GM21367 (cell line): ENCODE data around the gene DMXL1.
A peak's percentile ranks its signal among the peaks of the same experiment; 100 is the strongest.

Experiments
- ATAC-seq: cut with Tn5 transposase; IDR thresholded peaks from one replicate; pipeline ENCODE4 v1.9.1; 2021; ENCODE audit not compliant: unreplicated experiment

DMXL1 gene

GRCh38 chr5:119268387-119269060 is 197.6 kb downstream of the DMXL1 start:
- ATAC-seq, result peak; percentile 87

- ATAC-seq, result peak; percentile 2
Observed at GRCh38 chr5:119269061-119269944, 198.4 kb downstream of the DMXL1 start.

DNA sequence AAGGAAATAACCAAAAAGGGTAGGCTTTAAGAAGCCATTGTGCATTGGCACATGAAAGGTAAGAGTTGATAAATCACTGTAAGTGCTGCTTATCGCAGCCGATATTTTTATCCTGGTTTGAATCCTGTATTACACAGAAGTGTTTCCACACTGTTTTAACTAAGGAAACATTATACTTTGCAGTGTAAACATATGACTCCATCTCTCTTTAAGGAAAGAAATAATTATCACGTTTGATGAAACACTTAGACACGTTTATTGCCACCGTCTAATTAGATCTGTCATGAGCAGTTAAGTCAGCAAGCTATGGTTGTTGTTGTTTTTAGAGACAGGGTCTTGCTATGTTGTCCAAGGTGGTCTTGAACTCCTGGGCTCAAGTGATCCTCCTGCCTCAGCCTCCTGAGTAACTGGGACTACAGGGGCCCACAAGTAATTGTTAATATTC is 199.3 kb downstream of the DMXL1 start:
- ATAC-seq, result no peak

GRCh38 chr5:119270960-119271757 is 200.3 kb downstream of the DMXL1 start:
- no peak for ATAC-seq

- ATAC-seq, result no peak
Observed at GRCh38 chr5:119271758-119272730, 201.2 kb downstream of the DMXL1 start.

DNA sequence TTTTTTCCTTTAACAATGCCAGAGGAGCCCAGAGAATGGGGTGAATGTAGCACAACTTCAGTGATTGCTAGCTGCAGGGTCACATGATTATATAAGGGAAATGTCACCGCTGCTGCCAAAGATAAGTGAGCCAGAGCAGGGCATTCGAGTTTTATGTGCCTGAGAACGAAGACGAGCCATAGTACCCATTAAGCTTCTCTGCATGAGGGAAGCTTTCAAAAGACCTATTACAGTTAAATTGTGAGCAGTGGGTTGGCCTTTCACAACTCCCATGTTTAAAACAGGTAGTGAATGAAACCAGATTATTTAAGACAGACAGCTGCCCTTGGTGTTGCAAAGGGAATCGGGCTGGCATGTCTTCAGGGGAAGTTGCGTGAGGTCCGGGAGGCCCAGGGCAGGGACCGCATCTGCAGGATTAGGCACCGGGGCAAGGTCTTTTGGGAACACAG is 202.5 kb downstream of the DMXL1 start:
- no peak for ATAC-seq

DNA sequence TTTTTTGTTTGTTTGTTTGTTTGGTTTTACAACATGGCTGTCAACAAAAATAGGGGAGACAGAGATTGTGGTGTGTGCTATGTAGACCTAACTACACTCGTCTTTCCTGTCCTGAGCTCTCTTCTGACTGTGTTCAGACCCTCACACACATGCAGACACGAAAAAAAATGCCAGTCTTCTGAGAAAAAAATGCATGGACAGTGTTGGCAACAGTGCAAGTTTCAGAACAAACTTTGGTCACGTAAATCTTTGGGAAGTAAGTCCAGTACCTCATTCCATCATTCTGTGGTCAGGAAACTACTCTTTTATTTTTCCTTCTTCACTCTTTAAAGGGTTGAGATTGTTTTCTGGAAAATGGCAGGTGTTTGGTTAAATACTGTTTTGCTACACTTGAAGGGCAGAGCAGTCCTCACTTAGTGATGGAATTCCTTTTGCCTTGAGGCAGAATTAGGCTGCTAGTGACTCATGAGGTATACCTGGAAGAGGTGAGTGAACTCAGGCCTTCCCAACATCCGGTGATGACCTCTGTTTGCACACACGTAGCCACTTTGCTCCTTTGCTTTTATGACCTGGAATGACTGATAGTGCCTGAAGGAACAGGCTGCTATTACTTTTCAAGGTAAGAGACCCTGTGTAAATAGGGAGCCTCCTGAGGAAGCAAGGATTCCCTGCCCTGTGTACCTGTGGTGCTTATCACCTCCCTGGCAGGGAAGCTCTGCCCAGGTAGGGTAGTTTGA is 203.3 kb downstream of the DMXL1 start:
- ATAC-seq, result no peak

- peak; percentile 37 for ATAC-seq
Observed at GRCh38 chr5:119274767-119275130, 203.9 kb downstream of the DMXL1 start.

DNA sequence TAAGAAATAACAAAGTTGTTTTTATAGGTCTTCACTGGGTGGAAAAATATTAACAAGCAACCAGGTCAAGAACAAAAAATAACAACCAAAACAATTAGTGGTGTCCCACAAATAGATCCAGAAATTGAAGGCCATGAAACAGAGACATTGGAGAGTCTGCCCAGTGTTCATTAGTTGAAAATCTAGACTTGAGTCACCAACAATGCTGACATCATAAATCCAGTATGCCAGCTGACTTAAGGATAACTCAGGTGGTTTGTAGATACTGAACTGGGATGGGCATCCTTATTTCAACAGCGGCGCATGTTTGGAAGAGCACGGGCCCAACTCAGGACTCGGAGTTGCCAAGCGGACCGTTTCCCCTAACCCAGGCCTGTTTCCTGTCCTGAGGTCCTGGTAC is 204.3 kb downstream of the DMXL1 start:
- ATAC-seq, result peak; percentile 3

- ATAC-seq, result peak; percentile 66
Observed at GRCh38 chr5:119275601-119276173, 204.8 kb downstream of the DMXL1 start.

- ATAC-seq, result peak; percentile 20
Observed at GRCh38 chr5:119276978-119277377, 206.1 kb downstream of the DMXL1 start.

GRCh38 chr5:119279093-119279492 is 208.2 kb downstream of the DMXL1 start:
- no peak for ATAC-seq

- no peak for ATAC-seq
Observed at GRCh38 chr5:119280380-119280779, 209.5 kb downstream of the DMXL1 start.

- no peak for ATAC-seq
Observed at GRCh38 chr5:119282628-119283027, 211.7 kb downstream of the DMXL1 start.

DNA sequence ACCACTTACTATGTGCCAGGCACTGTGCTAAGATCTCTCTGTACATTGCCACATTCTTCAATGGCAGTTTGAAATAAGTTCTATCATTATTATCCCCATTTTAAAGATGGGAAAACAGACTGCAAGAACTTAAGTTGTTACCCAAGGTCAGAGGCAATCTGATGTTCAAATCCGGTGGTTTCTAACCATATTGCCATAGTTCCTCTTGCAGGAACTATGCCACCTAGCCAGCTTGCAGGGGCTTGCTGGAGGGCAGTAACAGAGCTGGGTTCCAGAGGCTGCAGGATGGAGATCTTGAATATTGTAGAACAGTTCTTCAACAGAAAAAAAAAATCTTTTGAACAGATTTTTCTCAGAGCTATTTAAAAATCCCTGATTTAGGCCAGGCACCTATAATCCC is 213.1 kb downstream of the DMXL1 start:
- ATAC-seq, result no peak

DNA sequence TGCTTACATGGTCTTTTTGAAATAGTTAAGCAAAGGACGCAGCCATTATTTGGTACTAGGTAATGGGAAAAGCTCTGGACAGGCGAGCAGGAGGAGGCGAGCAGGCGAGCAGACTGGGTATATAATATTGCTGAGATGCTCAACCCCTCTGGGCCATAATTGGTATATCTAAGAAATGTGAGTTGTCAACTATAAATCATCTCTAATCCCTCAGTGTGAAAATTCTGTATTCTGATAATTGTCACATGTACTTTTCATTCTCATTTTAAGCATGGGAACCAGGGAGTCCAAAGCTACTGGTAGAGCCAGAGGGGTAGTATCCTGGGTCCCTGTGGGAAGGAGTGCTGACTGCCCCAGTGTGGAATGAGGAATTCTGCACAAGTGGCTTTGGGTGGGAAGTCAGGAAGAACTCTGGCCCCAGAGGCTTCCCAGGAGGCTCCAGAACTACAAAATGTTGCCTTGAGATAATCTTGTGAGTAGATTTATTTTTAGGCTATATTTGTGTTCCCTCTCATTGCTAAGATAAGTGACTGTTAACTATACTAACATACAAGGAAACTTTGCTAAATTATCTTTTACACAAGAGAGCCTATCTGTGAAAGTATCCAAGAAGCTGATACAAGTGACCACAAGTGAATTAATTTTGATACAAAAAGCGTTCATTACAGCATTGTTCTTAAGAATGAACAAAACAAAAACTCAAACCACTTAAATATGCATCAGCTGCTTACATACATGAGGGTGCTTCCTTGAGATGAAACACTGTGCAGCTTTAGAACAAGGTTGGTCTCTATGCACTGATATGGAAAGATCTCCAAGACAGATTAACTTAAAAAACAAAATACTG is 214.4 kb downstream of the DMXL1 start:
- ATAC-seq, result no peak

- no peak for ATAC-seq
Observed at GRCh38 chr5:119286511-119287488, 215.9 kb downstream of the DMXL1 start.
